ENCODE results near the gene RNPEPL1.

Gene RNPEPL1

DNA sequence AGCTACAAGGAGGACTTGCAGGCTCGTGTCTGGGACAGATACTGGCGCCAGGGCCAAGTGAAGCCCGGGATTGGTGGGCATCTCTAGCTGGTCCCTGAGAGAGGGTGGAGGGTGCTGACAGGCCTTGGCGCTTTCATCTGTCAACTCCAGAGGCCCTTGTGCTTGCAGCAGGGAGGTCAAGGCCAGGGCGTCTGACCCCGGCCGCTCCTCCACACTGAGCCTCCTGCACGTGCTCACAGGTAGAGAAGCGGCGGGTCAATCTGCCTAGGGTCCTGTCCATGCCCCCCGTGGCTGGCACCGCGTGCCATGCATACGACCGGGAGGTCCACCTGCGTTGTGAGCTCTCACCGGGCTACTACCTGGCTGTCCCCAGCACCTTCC, 27.8 kb downstream of the RNPEPL1 start:
- no peak for TF ChIP-seq ZNF37A (tag by site-specific recombination; IDR thresholded peaks at IDR 0.05)
- no peak for TF ChIP-seq ZNF175 (tag by site-specific recombination; IDR thresholded peaks at IDR 0.05)
- no peak for TF ChIP-seq ZNF623 (tag by site-specific recombination; IDR thresholded peaks at IDR 0.05)
- TF ChIP-seq RBAK (tag by site-specific recombination; IDR thresholded peaks at IDR 0.05): no peak
- TF ChIP-seq ELK4 (IDR thresholded peaks at IDR 0.05; ENCODE audit: borderline replicate concordance, low read depth, low read length): no peak
- TF ChIP-seq, protein P1, sequence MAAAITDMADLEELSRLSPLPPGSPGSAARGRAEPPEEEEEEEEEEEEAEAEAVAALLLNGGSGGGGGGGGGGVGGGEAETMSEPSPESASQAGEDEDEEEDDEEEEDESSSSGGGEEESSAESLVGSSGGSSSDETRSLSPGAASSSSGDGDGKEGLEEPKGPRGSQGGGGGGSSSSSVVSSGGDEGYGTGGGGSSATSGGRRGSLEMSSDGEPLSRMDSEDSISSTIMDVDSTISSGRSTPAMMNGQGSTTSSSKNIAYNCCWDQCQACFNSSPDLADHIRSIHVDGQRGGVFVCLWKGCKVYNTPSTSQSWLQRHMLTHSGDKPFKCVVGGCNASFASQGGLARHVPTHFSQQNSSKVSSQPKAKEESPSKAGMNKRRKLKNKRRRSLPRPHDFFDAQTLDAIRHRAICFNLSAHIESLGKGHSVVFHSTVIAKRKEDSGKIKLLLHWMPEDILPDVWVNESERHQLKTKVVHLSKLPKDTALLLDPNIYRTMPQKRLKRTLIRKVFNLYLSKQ (tag by site-specific recombination; IDR thresholded peaks at IDR 0.05; ENCODE audit: borderline replicate concordance): no peak
- no peak for TF ChIP-seq SETDB1 (IDR thresholded peaks at IDR 0.05; ENCODE audit: insufficient read length, low read length)
- no peak for TF ChIP-seq ZNF473 (tag by site-specific recombination; IDR thresholded peaks at IDR 0.05)
- CTCF ChIA-PET: no interaction called here
- Histone ChIP-seq H3K9me3 (ENCODE audit: control insufficient read depth, insufficient read depth, low read depth, low read length) (no peaks in the 10 kb centered on the region), H3K27ac (ENCODE audit: extremely low read depth, low read depth, low read length) (no peak overlapping the region), H3K4me3 (ENCODE audit: low read depth, low read length) (no peak overlapping the region), H3K36me3 (ENCODE audit: control insufficient read depth in 2 of 2, insufficient read depth in 1 of 2, low read length in 2 of 2) (peaks cover 5 to 89% of the 10 kb centered on the region in 2 experiments), H3K4me1 (ENCODE audit: control insufficient read depth, insufficient read depth, low read length) (no peaks in the 10 kb centered on the region)
- POLR2A ChIA-PET: interaction anchor here (0.5 kb wide), 1 partner anchor 27 kb away, joined by 3 read pairs; no protein-coding TSS in a partner anchor

GRCh38 chr2:240596491-240596931, 28.2 kb downstream of the RNPEPL1 start:
- Histone ChIP-seq H3K9me3 (ENCODE audit: control insufficient read depth, insufficient read depth, low read depth, low read length) (no peaks in the 10 kb centered on the region), H3K27ac (ENCODE audit: extremely low read depth, low read depth, low read length) (no peak overlapping the region), H3K4me3 (ENCODE audit: low read depth, low read length) (no peak overlapping the region), H3K4me1 (ENCODE audit: control insufficient read depth, insufficient read depth, low read length) (no peaks in the 10 kb centered on the region), H3K36me3 (ENCODE audit: control insufficient read depth in 2 of 2, insufficient read depth in 1 of 2, low read length in 2 of 2) (peaks cover 5 to 84% of the 10 kb centered on the region in 2 experiments)
- POLR2A ChIA-PET: no interaction called here
- CTCF ChIA-PET: no interaction called here
- no peak for TF ChIP-seq ZNF19 (tag by site-specific recombination; IDR thresholded peaks at IDR 0.05; ENCODE audit: low read depth)
- TF ChIP-seq ZNF341 (tag by site-specific recombination; IDR thresholded peaks at IDR 0.05; ENCODE audit: low read depth): no peak
- no peak for TF ChIP-seq ZNF302 (tag by site-specific recombination; IDR thresholded peaks at IDR 0.05; ENCODE audit: low read depth)
- TF ChIP-seq, protein P2, sequence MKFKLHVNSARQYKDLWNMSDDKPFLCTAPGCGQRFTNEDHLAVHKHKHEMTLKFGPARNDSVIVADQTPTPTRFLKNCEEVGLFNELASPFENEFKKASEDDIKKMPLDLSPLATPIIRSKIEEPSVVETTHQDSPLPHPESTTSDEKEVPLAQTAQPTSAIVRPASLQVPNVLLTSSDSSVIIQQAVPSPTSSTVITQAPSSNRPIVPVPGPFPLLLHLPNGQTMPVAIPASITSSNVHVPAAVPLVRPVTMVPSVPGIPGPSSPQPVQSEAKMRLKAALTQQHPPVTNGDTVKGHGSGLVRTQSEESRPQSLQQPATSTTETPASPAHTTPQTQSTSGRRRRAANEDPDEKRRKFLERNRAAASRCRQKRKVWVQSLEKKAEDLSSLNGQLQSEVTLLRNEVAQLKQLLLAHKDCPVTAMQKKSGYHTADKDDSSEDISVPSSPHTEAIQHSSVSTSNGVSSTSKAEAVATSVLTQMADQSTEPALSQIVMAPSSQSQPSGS (tag by site-specific recombination; IDR thresholded peaks at IDR 0.05; ENCODE audit: low read depth): no peak
- no peak for TF ChIP-seq ZNF292 (tag by site-specific recombination; IDR thresholded peaks at IDR 0.05; ENCODE audit: borderline replicate concordance, low read depth)
- TF ChIP-seq, protein P3, sequence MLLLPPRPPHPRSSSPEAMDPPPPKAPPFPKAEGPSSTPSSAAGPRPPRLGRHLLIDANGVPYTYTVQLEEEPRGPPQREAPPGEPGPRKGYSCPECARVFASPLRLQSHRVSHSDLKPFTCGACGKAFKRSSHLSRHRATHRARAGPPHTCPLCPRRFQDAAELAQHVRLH (tag by site-specific recombination; IDR thresholded peaks at IDR 0.05): no peak
- no peak for TF ChIP-seq ZNF248 (tag by site-specific recombination; IDR thresholded peaks at IDR 0.05)
- no peak for TF ChIP-seq ZFHX2 (tag by site-specific recombination; conservative IDR thresholded peaks at IDR 0.05)
- no peak for TF ChIP-seq ZNF791 (tag by site-specific recombination; IDR thresholded peaks at IDR 0.05)
- no peak for TF ChIP-seq ZNF140 (tag by site-specific recombination; IDR thresholded peaks at IDR 0.05)
- TF ChIP-seq ZNF280C (tag by site-specific recombination; IDR thresholded peaks at IDR 0.05): no peak
- TF ChIP-seq ZNF24 (tag by site-specific recombination; IDR thresholded peaks at IDR 0.05): no peak
- TF ChIP-seq ZNF350 (tag by site-specific recombination; IDR thresholded peaks at IDR 0.05): no peak
- TF ChIP-seq HOXC10 (CRISPR knock-in tag; IDR thresholded peaks at IDR 0.05): no peak
